AG08395 (cell line): ENCODE results near the gene PLIN1.

Experiments
- DNase-seq: peaks from one replicate; pipeline ENCODE4 v3.0.0; 2012; ENCODE audit warnings: mixed read lengths, low spot score

The PLIN1 gene

DNA sequence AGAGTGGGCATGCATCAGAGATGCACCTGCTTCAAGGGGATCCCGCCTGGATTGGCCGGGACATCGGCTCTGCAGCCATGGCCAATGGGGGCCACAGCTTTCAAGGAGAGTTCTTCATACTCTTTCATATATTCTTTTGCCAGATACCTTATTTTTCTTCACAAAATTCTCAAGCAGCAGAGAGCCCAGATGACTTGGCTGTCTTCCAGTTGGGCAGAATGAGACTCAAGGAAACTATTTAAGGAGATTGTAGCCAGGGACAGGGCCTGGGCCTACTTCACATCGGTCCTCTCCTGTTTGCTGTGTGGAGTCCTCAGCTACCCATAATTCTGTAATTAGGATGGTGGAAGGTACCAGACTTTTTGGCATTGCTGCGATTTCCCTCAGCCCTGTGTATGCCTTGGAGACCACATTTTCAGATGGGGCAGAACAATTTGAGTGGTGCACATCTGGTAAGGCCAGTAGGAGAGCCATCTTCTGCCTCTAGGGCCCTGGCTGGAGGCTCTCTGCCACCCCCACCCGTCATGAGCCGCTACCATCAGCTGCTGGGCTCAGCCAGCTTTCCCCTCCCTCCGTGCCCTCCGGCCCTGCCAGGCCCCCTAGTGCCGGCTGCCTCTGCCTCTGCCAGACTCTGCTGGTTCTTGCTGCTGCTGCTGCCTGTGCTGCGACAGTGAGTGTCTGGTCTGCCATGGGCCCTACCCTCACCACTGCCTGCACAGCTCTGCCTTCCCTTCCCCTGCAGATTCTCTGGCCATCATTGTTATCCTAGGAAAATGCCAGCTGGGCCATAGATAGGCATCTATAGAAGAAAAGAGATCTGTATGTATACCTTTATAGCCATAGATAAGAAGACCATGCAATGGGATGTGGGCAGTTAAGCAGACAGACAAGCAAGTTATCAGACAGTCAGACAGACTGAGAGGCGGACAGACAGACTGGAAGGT lies 6.7 kb downstream of the PLIN1 start:
- DNase-seq = peak; percentile 52

DNA sequence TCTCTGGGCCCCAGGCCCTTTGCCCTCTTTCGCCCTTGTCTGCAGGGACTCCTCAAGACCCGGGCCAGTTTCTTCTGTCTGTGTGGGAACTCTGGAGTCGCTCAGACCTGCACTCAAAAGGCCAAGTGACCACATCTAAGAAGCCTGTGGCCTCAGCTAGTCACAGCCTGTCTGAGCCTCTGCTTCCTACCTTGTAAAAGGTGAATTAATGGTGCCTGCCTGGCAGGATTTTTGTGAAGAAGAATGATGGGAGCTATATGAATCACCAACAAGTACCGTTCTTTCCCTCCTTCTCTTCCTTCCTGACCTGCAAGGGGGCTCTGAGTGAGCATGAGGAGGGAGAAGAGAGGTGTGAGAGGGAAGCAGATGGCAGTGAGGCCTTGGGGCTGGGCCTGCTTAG lies 7.5 kb downstream of the PLIN1 start:
- DNase-seq = no peak

DNA sequence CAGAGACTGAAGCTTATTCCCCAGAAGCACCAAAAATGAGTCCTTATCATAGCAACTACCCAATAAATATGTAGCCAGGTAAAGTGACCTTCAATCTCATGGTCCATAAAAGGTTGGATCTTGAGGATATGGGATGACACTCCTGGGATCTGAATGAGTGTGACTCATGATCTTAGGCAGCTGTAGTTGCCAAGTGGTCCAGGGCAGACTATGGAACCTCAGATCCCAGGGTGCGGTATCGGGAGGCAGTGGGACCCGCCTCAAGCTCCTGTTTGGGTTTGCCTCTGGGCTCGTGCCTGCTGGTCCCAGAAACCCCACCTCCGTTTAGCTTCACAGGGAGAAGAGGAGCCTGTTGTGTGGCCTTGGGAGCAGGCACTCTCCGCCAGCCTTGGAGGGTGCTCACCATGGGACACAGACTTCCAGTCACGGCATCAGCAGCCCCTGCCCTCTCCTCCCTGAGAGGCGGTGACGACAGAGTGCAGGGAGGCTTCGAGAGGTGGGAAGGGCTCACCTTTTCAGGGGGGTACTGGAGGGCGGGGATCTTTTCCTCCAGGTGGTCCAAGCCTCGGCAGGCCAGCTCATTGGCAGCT lies 8.1 kb downstream of the PLIN1 start:
- DNase-seq = no peak

DNA sequence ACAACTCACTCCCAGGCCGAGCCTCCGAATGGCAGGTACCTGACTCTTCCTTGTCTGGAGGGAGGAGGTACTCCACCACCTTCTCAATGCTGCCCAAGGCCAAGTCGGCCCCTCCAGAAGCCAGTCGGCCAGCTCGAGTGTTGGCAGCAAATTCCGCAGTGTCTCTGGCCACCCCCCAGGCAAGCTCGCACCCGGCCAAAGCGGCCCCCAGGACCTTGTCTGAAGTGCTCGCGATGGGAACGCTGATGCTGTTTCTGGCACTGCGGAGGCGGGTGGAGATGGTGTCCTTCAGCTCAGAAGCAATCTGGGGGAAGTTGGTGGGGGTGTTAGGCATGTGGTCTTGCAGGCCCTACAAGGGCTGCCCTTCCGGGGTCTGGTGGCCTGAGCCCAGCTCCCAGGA lies 9.2 kb downstream of the PLIN1 start:
- no peak for DNase-seq

DNA sequence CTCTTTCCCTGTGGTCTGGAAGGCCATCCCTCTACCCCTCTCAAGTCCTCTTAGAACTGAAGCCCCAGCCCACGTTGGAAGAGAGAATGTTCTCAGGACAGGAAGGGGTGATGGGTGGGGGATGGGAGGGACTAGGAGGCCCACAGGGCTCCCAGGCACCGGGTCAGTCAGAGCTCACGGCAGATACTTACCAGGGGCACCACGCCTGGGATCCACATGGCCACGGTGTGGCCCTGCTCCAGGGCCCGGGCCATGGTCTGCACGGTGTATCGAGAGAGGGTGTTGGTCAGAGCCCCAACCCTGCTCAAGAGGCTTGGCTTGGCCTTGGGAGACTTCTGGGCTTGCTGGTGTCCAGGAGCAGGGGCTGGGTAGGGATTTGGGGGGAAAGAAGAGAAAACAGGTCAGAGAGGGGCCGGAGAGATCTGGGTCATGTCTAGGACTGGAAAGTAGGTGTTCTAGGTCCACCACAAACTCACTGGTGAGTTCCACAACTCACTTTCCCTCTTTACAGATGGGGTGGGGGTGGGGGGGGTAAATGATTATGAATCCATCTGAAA lies 9.8 kb downstream of the PLIN1 start:
- no peak for DNase-seq

DNA sequence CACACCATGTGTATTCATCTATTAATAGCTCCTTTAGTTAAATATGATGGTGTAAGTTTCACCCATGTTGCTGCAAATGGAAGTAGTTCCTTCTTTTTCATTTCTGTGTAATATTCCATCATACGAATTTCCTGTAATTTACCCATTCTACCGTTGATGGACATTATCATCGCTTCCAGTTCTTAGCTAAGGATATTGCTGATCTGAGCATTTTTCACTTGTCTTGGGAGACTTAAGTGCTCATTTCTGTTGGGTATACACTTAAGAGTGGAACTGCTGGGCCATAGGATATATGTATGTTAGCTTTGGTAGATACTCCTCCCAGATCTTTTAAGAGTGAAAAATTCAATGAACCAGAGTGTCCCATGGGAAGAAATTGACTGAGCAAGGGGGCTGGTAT lies 11.0 kb downstream of the PLIN1 start:
- DNase-seq = no peak

DNA sequence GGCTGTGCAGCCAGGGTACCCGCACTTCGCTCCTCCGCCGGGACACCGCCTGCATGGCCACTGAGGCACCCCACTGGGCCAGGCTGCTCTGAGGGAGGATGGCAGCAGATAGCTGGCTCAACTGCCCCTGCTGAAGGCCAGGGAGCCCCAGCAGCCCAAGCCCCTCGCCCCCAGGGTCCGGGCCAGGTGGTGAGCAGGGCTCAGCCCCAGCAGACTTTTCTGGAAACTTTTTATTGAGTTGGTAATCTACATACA lies 11.5 kb downstream of the PLIN1 start:
- DNase-seq = no peak

DNA sequence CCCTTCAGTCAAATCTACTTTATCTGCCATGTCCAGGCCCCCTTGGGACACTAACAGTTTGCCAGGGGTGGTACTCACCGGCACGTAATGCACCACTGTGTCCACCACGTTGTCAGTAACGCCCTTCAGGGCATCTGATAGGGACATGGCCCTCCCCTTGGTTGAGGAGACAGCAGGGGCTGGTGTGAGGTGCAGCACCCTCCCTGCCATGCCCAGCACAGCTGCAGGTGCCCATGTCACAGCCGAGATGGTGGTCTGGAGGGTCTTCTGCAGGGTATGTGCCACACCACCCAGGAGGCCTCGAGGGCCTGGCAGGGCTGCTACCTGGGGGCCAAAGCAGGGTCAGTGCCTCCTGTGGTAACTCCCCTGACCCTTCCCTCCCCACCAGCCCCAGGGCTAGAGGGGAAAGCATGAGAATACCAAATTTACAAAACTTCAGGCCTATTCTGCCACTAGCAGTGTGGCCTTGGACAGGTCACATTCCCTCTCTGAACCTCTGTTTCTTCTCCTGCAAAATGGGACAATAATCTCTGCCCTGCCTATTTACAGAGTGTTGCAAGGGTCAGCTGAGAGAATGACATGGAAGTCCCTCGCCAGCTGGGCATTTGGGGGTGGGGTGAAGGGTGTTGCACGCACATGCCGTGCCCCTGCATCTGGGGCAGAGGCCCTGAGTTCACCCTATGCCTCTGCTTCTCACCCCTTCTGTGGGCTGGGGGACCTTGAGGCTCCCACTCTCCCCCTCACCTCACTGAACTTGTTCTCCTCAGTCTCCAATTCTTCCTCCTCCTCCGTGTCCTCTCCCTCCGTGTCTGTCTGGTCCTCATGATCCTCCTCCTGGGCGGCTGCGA lies 12.1 kb downstream of the PLIN1 start:
- no peak for DNase-seq

DNA sequence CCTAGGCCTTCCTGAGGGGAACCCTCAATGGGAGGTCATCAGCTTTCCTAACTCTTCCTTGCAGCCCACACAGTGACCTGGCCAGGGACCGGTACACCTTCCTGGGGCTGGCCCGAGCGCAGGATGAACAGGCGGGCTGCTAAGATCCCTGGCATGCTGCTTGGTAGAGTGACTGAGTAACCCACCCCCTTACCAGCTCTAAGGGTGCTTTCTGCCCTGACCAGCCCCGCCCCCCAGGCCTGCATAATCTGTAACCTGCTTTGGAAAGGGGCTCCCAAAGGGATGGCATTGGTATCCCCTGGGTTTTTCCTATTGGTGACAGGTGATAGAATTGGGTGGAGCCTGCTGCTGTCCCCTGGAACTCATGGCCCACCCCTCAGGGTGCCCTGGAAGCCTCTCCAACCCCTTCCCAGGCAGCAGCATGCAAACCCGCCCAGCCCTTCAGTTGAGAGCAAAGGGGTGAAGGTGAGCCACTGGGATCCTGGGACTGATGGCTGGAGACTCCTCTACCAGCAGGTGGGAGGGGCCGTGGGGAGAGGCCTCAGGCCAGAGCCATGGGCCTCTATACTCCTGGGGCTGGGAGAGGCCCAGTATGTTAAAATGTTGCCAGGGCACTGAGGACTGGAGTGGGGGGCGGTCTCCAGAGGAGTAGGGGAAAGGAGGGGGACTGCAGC lies 12.8 kb downstream of the PLIN1 start:
- no peak for DNase-seq

DNA sequence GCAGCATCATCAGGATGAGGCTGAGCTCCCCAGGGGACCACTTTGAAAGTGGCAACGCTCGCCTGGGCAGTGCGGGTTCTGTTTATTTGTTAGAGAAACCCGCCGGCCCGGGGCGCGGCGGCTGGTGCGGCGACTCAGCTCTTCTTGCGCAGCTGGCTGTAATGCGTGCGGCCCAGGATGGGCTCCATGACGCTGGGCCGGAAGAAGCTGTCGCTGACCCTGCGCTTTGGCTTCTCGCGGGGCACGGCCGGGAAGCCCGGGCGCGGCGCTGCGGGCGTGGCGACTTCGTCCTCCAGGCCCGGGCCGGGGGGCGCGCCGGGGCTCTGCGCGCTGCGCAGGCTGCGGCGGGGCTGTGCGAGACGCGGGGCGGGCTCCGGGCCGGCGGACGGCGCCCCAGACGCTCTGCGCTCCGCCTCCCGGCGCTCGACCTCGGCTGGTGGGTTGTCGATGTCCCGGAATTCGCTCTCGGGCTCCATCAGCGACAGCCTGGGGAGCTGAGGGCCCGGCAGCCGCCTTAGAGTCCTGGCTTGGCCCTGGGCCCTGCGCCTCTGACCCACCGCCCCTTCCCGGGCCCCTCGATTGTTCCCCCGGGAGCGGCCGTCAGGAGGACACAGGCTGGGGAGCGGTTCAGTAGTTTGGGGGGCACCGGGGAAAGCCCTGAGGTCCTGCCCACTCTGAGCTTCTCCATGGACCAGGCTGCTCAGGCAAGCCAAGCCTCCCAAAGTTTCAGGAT lies 13.6 kb downstream of the PLIN1 start:
- DNase-seq = peak; percentile 64

DNA sequence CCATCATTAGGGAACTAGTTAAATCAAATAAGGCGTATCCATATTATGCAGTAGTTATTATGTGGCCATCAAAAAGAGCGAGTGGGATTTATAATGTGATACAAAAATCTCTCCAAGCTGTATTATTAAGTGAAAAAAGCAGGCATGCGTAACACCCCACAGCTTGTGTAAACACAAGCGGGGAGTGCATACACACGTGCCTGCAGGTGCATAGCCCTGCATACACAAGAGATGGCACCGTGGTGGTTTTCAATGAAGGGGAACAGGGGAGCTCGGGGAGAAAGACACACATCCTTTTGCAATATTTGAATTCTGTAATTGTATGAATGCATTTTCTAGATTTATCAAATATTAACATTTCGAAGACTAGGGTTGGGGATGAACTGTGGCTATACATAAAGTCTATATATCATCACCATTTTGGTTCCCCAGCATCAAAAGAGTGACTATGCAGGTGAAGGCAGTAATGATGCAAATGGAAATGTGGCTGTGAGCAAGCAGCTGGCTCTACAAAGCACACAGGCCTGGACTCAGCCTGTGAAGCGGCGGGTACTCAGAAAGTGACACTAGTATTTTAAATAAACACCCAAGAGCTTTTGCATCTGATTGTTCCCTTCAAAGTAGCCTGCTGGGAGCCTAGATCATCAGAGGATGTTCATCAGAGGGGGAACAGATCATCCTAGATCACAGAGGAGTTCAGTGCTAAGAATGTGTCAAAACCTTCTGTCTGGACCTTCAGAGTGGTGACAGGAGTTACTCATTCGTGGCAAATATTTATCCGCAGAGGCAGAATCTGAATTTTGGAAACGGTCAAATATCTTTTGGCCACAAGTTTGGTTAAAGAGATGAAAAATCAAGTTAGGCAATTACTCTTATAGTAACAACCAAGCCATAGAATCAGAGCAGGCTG lies 14.5 kb downstream of the PLIN1 start:
- no peak for DNase-seq

DNA sequence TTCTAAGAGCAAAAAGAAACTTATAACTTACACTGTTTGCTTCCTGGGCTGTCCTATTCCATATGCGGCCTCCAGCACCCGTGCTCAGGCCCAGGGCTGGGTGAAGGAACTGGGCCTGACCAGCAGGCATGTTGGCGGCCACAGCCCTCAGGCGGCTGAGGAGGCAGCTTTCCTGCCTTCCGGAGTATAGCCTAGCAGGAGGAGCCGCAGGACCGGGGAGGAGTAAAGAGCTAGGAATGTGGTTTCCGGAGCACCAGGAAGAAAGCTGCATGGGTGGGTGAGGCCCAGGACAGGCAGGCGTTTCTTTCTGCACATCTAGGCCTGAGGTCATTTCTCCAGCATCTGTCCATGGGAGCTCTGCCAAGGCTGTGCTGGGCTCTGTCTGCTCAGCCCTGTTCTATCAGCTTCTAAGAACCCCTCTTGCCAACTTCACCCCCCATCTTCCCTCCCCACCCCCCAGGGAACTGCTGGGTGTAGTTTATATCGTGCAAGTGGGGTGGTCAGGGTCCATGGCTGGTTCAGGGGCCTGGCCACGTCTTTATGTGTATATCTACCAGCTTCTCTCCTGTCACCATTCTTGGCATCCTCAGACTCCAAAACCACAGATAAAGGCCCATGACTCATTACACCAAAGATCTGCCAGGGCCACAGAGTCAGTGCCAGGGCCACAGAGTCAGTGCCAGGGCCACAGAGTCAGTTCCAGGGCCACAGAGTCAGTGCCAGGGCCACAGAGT lies 16.1 kb downstream of the PLIN1 start:
- DNase-seq = peak; percentile 98

DNA sequence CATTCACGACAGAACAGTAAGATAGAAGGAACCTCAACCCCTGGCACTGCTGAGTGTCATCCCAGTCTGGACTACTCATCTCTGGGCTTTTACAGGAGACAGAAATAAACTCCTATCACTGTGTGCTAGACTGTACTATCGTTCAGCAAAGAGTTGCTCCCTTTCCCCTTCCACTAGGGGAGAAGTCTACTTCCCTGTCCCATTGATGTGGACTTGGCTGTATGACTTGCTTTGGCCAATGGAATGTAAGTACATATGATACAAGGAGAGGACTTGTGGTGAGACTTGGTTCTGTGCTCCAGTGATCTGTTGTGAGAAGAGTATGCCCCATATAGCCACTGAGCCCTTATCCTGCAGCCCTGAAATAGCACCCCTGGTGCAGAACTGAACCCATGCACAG lies 18.6 kb downstream of the PLIN1 start:
- no peak for DNase-seq

DNA sequence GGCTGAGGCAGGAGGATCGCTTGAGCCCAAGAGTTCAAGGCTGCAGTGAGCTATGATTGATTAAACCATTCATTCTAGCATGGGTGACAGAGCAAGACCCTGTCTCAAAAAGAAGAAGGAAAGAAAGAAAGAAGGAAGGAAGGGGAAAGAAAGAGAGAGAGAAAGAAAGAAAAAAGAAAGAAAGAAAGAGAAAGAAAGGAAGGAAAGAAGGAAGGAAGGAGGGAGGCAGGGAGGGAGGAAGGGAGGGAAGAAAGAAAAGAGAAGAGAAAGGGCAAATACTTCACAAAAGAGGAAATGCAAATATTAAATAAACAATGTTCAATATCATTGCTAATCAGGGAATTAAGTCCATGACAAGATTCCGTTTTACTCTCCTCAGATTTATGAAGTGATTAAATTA lies 19.9 kb downstream of the PLIN1 start:
- no peak for DNase-seq

DNA sequence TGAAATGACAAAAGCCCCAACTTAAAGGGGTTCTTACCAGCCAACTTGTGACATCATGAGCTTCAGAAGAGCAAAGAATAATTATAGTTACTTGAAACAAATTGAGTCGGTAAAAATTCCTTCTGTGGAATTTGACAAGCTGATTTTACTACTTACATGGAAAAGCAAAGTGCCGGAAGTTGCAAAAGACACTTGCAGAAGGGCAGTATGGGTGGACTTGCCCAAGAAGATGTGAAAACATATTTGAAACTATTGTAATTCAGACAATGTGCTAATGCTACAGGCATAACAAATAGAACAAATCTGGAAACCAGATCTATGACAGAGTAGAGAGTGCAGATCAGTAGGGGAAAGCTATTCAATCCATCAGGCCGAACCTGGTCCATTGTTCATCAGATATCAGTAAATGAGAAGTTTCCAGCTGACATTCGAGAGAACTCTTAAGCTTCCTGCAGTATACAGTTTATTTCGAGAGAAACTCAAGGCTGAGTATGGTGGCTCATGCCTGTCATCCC lies 21.4 kb downstream of the PLIN1 start:
- peak; percentile 37 for DNase-seq

DNA sequence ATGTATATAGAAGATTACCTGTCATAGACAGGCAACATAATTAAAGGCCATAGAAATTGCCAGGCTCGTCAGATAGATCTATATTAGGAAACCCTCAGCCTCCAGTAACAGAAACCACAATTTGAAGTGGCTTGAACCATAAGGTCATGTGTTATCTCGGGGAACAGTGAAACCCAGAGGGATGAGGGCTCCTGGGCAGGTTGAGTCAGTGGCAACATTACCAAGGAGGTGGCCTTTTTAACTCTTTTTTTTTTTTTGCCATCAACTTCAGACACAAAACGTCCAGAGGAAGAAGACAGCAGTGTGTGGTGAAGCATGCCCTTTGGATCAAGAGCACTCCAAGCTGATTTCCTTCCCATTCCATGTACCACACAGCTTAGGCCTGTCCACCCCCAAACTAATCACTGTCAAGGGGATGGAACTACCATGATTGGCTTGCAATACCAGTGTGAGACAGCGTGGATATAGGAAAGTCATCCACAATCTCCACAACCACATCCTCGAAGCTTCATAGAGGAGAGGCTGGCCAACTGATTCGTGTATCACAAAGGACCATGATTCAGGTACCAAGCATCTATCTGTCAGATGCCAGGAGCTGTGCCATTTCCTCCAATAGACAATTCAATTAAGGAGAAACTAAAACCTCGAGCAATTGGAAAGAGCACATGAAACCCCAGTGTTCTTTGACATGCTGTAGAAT lies 22.9 kb downstream of the PLIN1 start:
- peak; percentile 59 for DNase-seq

DNA sequence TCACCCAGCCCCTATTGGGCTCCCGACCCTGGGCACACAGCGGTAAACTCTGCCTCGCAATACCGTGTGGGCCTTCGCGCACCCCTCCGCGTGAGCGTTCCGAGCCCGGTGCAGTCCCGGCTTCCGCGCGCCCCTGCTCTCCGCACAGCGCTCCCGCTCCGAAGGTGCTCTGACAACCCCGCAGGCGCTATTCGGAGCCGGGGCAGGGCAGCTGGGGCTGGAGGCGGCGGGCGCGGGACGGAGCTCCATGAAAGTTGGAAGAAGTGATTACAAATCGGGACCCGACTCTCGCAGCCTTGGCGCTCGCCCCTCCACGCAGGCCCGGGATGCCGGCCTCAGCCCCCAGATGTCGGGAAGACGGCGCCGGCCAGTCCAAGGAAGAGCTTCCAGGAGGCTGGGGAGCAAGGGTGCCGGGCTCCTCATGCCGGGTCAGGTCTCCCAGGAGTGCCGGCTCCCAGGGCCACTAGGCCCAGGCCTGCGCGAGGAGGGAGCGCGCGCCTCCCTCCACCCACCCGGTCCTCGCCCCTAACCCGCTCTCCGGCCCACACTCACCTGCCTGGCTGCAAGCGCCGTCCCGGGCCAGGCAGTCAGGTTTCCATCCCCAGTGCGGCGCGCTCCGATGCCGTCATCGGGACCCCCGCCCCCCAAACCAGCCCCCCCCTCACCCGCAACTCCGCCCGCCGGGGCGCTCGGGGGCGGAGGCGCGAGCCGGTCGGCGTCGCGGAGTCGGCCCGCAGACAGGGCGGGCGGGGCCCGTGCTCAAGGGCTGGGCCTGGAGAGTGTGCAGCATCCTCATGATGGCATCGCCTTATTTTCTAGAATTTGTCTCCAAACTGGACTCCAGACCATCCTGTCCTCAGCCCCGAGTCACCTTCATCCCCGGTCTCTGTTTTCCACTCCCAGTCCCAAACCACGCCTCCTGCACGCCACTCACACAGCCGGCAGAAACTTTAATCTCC lies 24.0 kb downstream of the PLIN1 start, which contains the start of gene KIF7:
Gene KIF7 (minus strand): TSS at position 621 of the 959 bp plus-strand sequence. CDS start 2,537 bp downstream, outside the sequence.
- peak; percentile 88 for DNase-seq
